ENCODE data around the gene ZNF451.

ZNF451 gene

DNA sequence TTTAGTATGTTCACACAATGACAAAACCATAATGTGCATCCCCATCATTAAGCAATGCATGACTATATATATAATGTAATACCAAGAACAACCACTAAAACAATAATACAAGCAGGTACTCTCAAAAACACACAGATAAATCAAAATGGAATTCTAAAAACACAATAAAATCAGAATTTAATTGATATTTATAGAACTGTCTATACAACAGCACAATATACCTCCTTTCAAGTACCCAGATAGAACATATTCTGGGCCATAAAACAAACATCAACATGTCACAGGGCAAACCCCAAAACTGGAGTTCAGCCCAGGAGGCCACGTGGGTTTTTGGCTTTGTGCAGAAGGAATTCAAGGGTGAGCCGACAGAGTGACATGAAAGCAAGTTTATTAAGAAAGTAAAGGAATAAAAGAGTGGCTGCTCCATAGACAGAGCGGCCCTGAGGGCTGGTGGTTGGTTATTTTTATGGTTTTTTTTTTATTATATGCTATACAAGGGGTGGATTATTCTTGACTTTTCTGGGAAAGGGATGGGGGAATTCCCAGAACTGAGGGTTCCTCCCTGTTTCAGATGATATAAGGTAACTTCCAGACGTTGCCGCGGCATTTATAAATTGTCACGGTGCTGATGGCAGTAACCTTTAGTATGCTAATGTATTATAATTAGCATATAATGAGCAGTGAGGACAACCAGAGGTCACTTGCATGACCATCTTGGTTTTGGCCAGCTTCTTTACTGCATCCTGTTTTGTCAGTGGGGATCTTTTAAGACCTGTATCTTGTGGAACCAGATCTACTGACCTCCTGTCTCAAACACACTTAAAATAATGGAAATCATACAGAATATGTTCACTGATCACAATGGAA lies 126.5 kb downstream of the ZNF451 start:
- DNase-seq = no peak

DNA sequence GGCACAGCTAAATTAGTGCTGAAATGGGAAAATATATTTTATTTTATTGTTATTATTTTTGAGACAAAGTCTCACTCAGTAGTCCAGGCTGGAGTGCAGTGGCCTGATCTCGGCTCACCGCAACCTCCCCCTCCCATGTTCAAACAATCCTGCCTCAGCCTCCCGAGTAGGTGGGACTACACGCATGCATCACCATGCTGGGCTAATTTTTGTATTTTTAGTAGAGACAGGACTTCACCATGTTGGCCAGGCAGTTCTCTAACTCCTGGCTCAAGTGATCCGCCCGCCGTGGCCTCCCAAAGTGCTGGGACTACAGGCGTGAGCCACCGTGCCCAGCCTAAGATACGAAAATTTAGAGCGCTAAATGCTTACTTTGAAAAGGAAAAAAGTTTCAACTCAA lies 127.3 kb downstream of the ZNF451 start:
- DNase-seq = no peak

Measured in NCI-H1048 (cell line).